IMR-90 (cell line): ENCODE measurements around the gene MT1G. TPM values are rescaled to one million over a fixed set of nuclear protein-coding genes. Genes with fewer than 3 reads are reported as not detected.

ENCODE experiments used
- ATAC-seq: fragments of 200-7000 bp; cut with Tn5 transposase; 2 replicates; pipeline ENCODE4 v1.9.1; 2020; ENCODE audit warnings: low read depth, mild to moderate bottlenecking, moderate library complexity
- BruUV-seq: library from RNA; stranded (reverse); fragments of 400-500 nt; replicated peaks from 2 replicates; lab custom pipeline; 2021; lab: Mats Ljungman, UMichigan
- CTCF ChIA-PET: fragments of 300-600 bp; formaldehyde crosslinking; extraction: SDS; loops from one replicate; lab custom pipeline; 2021; ENCODE audit warnings: antibody characterized with exemption; lab: Yijun Ruan, JAX
- POLR2A ChIA-PET: fragments of 300-600 bp; sonication (Branson Sonifier 250); formaldehyde crosslinking; loops from one replicate; lab custom pipeline; 2022; ENCODE audit warnings: antibody characterized with exemption; ENCODE audit not compliant: unreplicated experiment; lab: Charles Lee
- DNase-seq: peaks from one replicate; pipeline ENCODE4 v3.0.0; 2013
- H2AFZ ChIP-seq: replicated peaks from 2 replicates; pipeline ENCODE3; 2013; ENCODE audit warnings: low read length, mild to moderate bottlenecking; ENCODE audit not compliant: poor library complexity
- H2AK5ac ChIP-seq: 2 replicates; pipeline ENCODE4 v1.6.1; 2013; ENCODE audit warnings: low read depth, low read length, inconsistent platforms
- H2AK9ac ChIP-seq: replicated peaks from 2 replicates; pipeline ENCODE3; 2013; ENCODE audit warnings: mild to moderate bottlenecking, low read depth, low read length, moderate library complexity; ENCODE audit not compliant: poor library complexity
- H2BK120ac ChIP-seq: 2 replicates; pipeline ENCODE4 v1.6.1; 2013; ENCODE audit warnings: low read depth, low read length, inconsistent platforms
- H2BK15ac ChIP-seq: 3 replicates; pipeline ENCODE4 v1.6.1; 2013; ENCODE audit warnings: low read depth, low read length, inconsistent platforms
- H2BK20ac ChIP-seq: 2 replicates; pipeline ENCODE4 v1.6.1; 2013; ENCODE audit warnings: low read depth, mild to moderate bottlenecking, inconsistent platforms, low read length, moderate library complexity
- H2BK5ac ChIP-seq: 2 replicates; pipeline ENCODE4 v1.6.1; 2013; ENCODE audit warnings: mild to moderate bottlenecking, low read depth, low read length, inconsistent platforms; ENCODE audit not compliant: poor library complexity, severe bottlenecking
- H3K14ac ChIP-seq: replicated peaks from 2 replicates; pipeline ENCODE4 v1.6.1; 2013; ENCODE audit warnings: low read depth, low read length, inconsistent platforms
- H3K18ac ChIP-seq: 2 replicates; pipeline ENCODE4 v1.6.1; 2013; ENCODE audit warnings: low read depth, low read length, control low read depth
- H3K23ac ChIP-seq: 2 replicates; pipeline ENCODE4 v1.6.1; 2013; ENCODE audit warnings: low read depth, low read length, inconsistent platforms
- H3K27ac ChIP-seq: 2 replicates; pipeline ENCODE4 v1.5.1; 2013; ENCODE audit warnings: mild to moderate bottlenecking, control low read depth, low read length; ENCODE audit not compliant: insufficient read depth
- H3K27me3 ChIP-seq: 2 replicates; pipeline ENCODE4 v1.6.1; 2013; ENCODE audit warnings: low read length; ENCODE audit not compliant: control insufficient read depth, insufficient read depth
- H3K36me3 ChIP-seq: 2 replicates; pipeline ENCODE4 v1.6.1; 2013; ENCODE audit warnings: low read length, mixed read lengths; ENCODE audit not compliant: control insufficient read depth, insufficient read depth
- H3K4ac ChIP-seq: 2 replicates; pipeline ENCODE4 v1.6.1; 2013; ENCODE audit warnings: low read depth, low read length, inconsistent platforms
- H3K4me1 ChIP-seq: 2 replicates; pipeline ENCODE4 v1.6.1; 2013; ENCODE audit warnings: low read length, mixed read lengths; ENCODE audit not compliant: control insufficient read depth, insufficient read depth
- H3K4me2 ChIP-seq: 2 replicates; pipeline ENCODE4 v1.6.1; 2013; ENCODE audit warnings: low read depth, mild to moderate bottlenecking, control low read depth, low read length, moderate library complexity
- H3K4me3 ChIP-seq: 2 replicates; pipeline ENCODE4 v1.5.1; 2013; ENCODE audit warnings: low read depth, mild to moderate bottlenecking, control low read depth, low read length, moderate library complexity; ENCODE audit not compliant: insufficient read depth
- H3K56ac ChIP-seq: 2 replicates; pipeline ENCODE4 v1.6.1; 2013; ENCODE audit warnings: low read length, inconsistent platforms; ENCODE audit not compliant: insufficient read depth; ENCODE audit errors: extremely low read depth
- H3K79me1 ChIP-seq, 2 experiments: 2 replicates each; pipeline ENCODE4 v1.6.1; 2013; ENCODE audit warnings: low read length in 2 of 2, inconsistent platforms in 1 of 2, low read depth in 1 of 2
- H3K9ac ChIP-seq: 2 replicates; pipeline ENCODE4 v1.6.1; 2013; ENCODE audit warnings: low read depth, low read length, control low read depth
- H3K9me1 ChIP-seq: 2 replicates; pipeline ENCODE4 v1.6.1; 2013; ENCODE audit warnings: low read length, inconsistent platforms; ENCODE audit not compliant: insufficient read depth
- H3K9me3 ChIP-seq: 2 replicates; pipeline ENCODE4 v1.6.1; 2013; ENCODE audit warnings: low read length; ENCODE audit not compliant: control insufficient read depth, insufficient read depth
- H4K20me1 ChIP-seq: 2 replicates; pipeline ENCODE4 v1.6.1; 2013; ENCODE audit warnings: low read length, inconsistent platforms; ENCODE audit not compliant: insufficient read depth
- H4K5ac ChIP-seq: 2 replicates; pipeline ENCODE4 v1.6.1; 2013; ENCODE audit warnings: mild to moderate bottlenecking, low read depth, low read length, control low read depth
- H4K8ac ChIP-seq, 2 experiments: 2 replicates each; pipeline ENCODE4 v1.6.1; 2013; ENCODE audit warnings: low read depth in 2 of 2, low read length in 2 of 2, control low read depth in 1 of 2, inconsistent platforms in 1 of 2
- H4K91ac ChIP-seq: 2 replicates; pipeline ENCODE4 v1.6.1; 2013; ENCODE audit warnings: low read depth, low read length, inconsistent platforms; ENCODE audit not compliant: insufficient read depth
- BHLHE40 ChIP-seq: fragments of 150-350 bp; IDR thresholded peaks from 2 replicates; pipeline ENCODE4 v1.6.1; 2016; ENCODE audit warnings: mild to moderate bottlenecking, low read depth, low read length
- CEBPB ChIP-seq: IDR thresholded peaks from 2 replicates; pipeline ENCODE4 v1.6.1; 2012; ENCODE audit warnings: low read depth, low read length, improper control_type of control experiment
- CHD1 ChIP-seq: IDR thresholded peaks from 2 replicates; pipeline ENCODE4 v1.6.1; 2012; ENCODE audit warnings: low read depth, low read length, improper control_type of control experiment
- FOS ChIP-seq: fragments of 150-350 bp; IDR thresholded peaks from 2 replicates; pipeline ENCODE4 v1.6.1; 2016; ENCODE audit warnings: low read depth, low read length
- MAZ ChIP-seq: IDR thresholded peaks from 2 replicates; pipeline ENCODE4 v1.6.1; 2012; ENCODE audit warnings: low read depth, mild to moderate bottlenecking, low read length, improper control_type of control experiment, moderate library complexity, borderline replicate concordance
- MXI1 ChIP-seq: IDR thresholded peaks from 2 replicates; pipeline ENCODE4 v1.6.1; 2012; ENCODE audit warnings: low read depth, mild to moderate bottlenecking, low read length, moderate library complexity, borderline replicate concordance
- NFE2L2 ChIP-seq: fragments of 150-350 bp; IDR thresholded peaks from 2 replicates; pipeline ENCODE4 v1.6.1; 2016; ENCODE audit warnings: low read depth, mild to moderate bottlenecking, low read length
- POLR2A ChIP-seq: IDR thresholded peaks from 2 replicates; pipeline ENCODE4 v1.6.1; 2012; ENCODE audit warnings: mild to moderate bottlenecking, low read depth, low read length
- RAD21 ChIP-seq: IDR thresholded peaks from 2 replicates; pipeline ENCODE4 v1.6.1; 2012; ENCODE audit warnings: low read length, improper control_type of control experiment
- RFX5 ChIP-seq: IDR thresholded peaks from 2 replicates; pipeline ENCODE4 v1.8.0; 2012; ENCODE audit warnings: low read depth, mild to moderate bottlenecking, low read length, moderate library complexity
- SMC3 ChIP-seq: fragments of 150-350 bp; IDR thresholded peaks from 2 replicates; pipeline ENCODE4 v1.6.1; 2016; ENCODE audit warnings: low read depth, mild to moderate bottlenecking, antibody characterized with exemption, low read length, moderate library complexity
- WGBS, 2 experiments: methylation state at CpG; one replicate each; pipeline versions ENCODE4 v1.1.5 to v1.1.7; 2013; ENCODE audit warnings: missing lambda C conversion rate in 2 of 2; ENCODE audit not compliant: insufficient read length in 1 of 2; ENCODE audit errors: extremely low coverage in 2 of 2; 5-methylcytosine and 5-hydroxymethylcytosine counted together
- dilution Hi-C: fragments of 300-500 bp; cut with HindIII; formaldehyde crosslinking; loops from one replicate; pipeline ENCODE4 v1.14.3; 2018; ENCODE audit warnings: low sequenced_read_pairs; ENCODE audit not compliant: unreplicated experiment
- in situ Hi-C: fragments of 300-500 bp; cut with MboI; formaldehyde crosslinking; loops from 3 replicates; pipeline ENCODE4 v1.14.3; 2019; ENCODE audit warnings: low sequenced_read_pairs, inconsistent platforms, mixed read lengths
- intact Hi-C: fragments of 100-400 bp; cut with micrococcal nuclease; formaldehyde crosslinking; loops from 2 replicates; pipeline ENCODE4 v1.10.0; 2022
- polyA plus RNA-seq, 3 experiments: library from polyadenylated mRNA; depleted of rRNA; stranded (reverse); fragments of >200 nt; gene quantifications; 2 replicates each; pipeline ENCODE4 v1.2.3, GENCODE V29; 2012; ENCODE audit warnings: low replicate concordance in 1 of 3
- total RNA-seq: library from RNA; depleted of rRNA; stranded (reverse); fragments of >200 nt; gene quantifications from 2 replicates; pipeline ENCODE4 v1.2.3, GENCODE V29; 2012
- TF ChIP-seq, protein P1 (sequence below): fragments of 150-350 bp; IDR thresholded peaks from 2 replicates; pipeline ENCODE4 v1.6.1; 2016; ENCODE audit warnings: low read depth, mild to moderate bottlenecking, low read length, moderate library complexity, borderline replicate concordance

Gene MT1G
- total and polyA plus RNA-seq, 2 of the 4 experiments (the other 2 are of a cell fraction) = 0.48 TPM; not detected in 1

- H3K9ac ChIP-seq = no peak overlapping the region
- no peaks in the 10 kb centered on the region for H3K9me3 ChIP-seq
- no peak overlapping the region for H3K4ac ChIP-seq
- no TSS peak for BruUV-seq
- no peaks in the 10 kb centered on the region; the same call in 1 of the 2 replicates for H3K9me1 ChIP-seq
- H2AK5ac ChIP-seq = no peak overlapping the region
- no peak for ATAC-seq
- no peak overlapping the region for H2BK5ac ChIP-seq
- no peak overlapping the region for H3K27ac ChIP-seq
- H2BK120ac ChIP-seq = no peak overlapping the region
- no peaks in the 10 kb centered on the region for H3K79me1 ChIP-seq
- H3K4me2 ChIP-seq = no peak overlapping the region
- in situ Hi-C loops = no loop called here
- WGBS, 2 experiments = no CpG with 5 or more reads among the region's 1 CpG
- ChIA-PET POLR2A (no interaction called here), CTCF (interaction anchor here (1.0 kb wide), 1 partner anchor 9 kb away, joined by 3 read pairs; no protein-coding TSS in a partner anchor)
- H2BK20ac ChIP-seq = no peak overlapping the region
- no peak overlapping the region for H2AFZ ChIP-seq
- no peak overlapping the region for H3K14ac ChIP-seq
- no peak overlapping the region for H3K56ac ChIP-seq
- no peak overlapping the region for H4K8ac ChIP-seq
- H2AK9ac ChIP-seq = no peak overlapping the region
- peaks cover 93% of the 10 kb centered on the region for H3K27me3 ChIP-seq
- DNase-seq = no peak
- no peak overlapping the region for H4K91ac ChIP-seq
- H4K5ac ChIP-seq = no peak overlapping the region
- no peak overlapping the region for H3K4me3 ChIP-seq
- intact Hi-C loops = no loop called here
- no peaks in the 10 kb centered on the region for H4K20me1 ChIP-seq
- no peak overlapping the region for H2BK15ac ChIP-seq
- H3K4me1 ChIP-seq = peaks cover 2% of the 10 kb centered on the region; the same call in 1 of the 2 replicates
- TF ChIP-seq BHLHE40 (no peak), RAD21 (no peak), RFX5 (no peak), SMC3 (no peak), CHD1 (no peak), CEBPB (no peak), NFE2L2 (no peak), MAZ (no peak), FOS (no peak), POLR2A (no peak), MXI1 (no peak)
- TF ChIP-seq, protein P1, sequence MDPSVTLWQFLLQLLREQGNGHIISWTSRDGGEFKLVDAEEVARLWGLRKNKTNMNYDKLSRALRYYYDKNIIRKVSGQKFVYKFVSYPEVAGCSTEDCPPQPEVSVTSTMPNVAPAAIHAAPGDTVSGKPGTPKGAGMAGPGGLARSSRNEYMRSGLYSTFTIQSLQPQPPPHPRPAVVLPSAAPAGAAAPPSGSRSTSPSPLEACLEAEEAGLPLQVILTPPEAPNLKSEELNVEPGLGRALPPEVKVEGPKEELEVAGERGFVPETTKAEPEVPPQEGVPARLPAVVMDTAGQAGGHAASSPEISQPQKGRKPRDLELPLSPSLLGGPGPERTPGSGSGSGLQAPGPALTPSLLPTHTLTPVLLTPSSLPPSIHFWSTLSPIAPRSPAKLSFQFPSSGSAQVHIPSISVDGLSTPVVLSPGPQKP = no peak
- dilution Hi-C loops = no loop called here
- H3K18ac ChIP-seq = no peak overlapping the region
- H3K23ac ChIP-seq = no peak overlapping the region
- no peaks in the 10 kb centered on the region for H3K36me3 ChIP-seq
These were observed 3.4 kb downstream of the MT1G start for GRCh38 chr16:56664506-56664905.
